ENCODE measurements around the gene SFMBT2. TPM values are rescaled to one million over a fixed set of nuclear protein-coding genes. Genes with fewer than 3 reads are reported as not detected.
A peak's percentile ranks its signal among the peaks of the same experiment; 100 is the strongest.
"Not testable (repeated sequence)": the region's sequence is repeated elsewhere in the genome, so short reads cannot be mapped to it uniquely, and the experiment has no call there.

Gene SFMBT2
- total and polyA plus RNA-seq, 4 donors: 15.3 to 23.8 (median 17.1) TPM

- peaks cover 8% of the 10 kb centered on the region for H3K36me3 ChIP-seq (ENCODE audit: control insufficient read depth, insufficient read depth, low read length)
- no peaks in the 10 kb centered on the region for H3K9me3 ChIP-seq (ENCODE audit: control insufficient read depth, insufficient read depth, low read length)
- H3K4me3 ChIP-seq (ENCODE audit: low read depth, low read length): no peak overlapping the region
- H3K4me1 ChIP-seq (ENCODE audit: control insufficient read depth, insufficient read depth, low read length): no peaks in the 10 kb centered on the region
- H3K27ac ChIP-seq (ENCODE audit: low read depth, low read length): no peak overlapping the region
- WGBS (ENCODE audit: insufficient coverage): 94% methylated on average over 8 of the region's 14 CpGs
- no peaks in the 10 kb centered on the region for H3K27me3 ChIP-seq (ENCODE audit: control insufficient read depth, insufficient read depth, low read length)
- DNase-seq (ENCODE audit: low read depth in 4 of 6, low spot score in 6 of 6): no peak
Measured at GRCh38 chr10:7184660-7185366, 226.0 kb downstream of the SFMBT2 start.

DNA sequence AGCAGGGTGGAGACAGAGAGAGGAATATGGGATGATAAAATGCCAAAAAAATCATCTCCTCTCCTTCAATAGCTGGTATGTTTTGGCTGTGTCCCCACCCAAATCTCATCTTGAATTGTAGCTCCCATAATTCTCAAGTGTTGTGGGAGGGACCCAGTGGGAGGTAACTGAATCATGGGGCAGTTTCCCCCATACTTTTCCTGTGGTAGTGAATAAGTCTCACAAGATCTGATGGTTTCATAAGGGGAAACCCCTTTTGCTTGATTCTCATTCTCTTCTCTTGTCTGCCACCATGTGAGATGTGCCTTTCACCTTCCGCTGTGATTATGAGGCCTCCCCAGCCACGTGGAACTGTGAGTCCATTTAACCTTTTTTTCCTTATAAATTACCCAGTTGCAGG, 226.7 kb downstream of the SFMBT2 start:
- not testable (repeated sequence) for H3K4me3 ChIP-seq (ENCODE audit: low read depth, low read length); H3K36me3 ChIP-seq (ENCODE audit: control insufficient read depth, insufficient read depth, low read length); H3K4me1 ChIP-seq (ENCODE audit: control insufficient read depth, insufficient read depth, low read length); DNase-seq (ENCODE audit: low read depth in 4 of 6, low spot score in 6 of 6); H3K9me3 ChIP-seq (ENCODE audit: control insufficient read depth, insufficient read depth, low read length); H3K27me3 ChIP-seq (ENCODE audit: control insufficient read depth, insufficient read depth, low read length); H3K27ac ChIP-seq (ENCODE audit: low read depth, low read length)
- WGBS (ENCODE audit: insufficient coverage): no CpG with 5 or more reads among the region's 2 CpGs

DNA sequence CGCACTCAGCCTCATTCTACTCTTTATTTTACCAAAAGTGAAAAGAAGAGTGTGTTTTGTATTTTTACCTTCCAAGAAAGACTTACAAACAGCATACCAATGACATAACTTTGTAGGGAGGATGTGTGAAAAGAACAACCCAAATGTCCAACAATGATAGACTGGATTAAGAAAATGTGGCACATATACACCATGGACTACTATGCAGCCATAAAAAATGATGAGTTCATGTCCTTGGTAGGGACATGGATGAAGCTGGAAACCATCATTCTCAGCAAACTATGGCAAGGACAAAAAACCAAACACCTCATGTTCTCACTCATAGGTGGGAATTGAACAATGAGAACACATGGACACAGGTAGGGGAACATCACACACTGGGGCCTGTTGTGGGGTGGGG, 228.5 kb downstream of the SFMBT2 start:
- not testable (repeated sequence) for H3K9me3 ChIP-seq (ENCODE audit: control insufficient read depth, insufficient read depth, low read length); H3K27ac ChIP-seq (ENCODE audit: low read depth, low read length); H3K4me3 ChIP-seq (ENCODE audit: low read depth, low read length); H3K27me3 ChIP-seq (ENCODE audit: control insufficient read depth, insufficient read depth, low read length); DNase-seq (ENCODE audit: low read depth in 4 of 6, low spot score in 6 of 6); H3K4me1 ChIP-seq (ENCODE audit: control insufficient read depth, insufficient read depth, low read length)
- WGBS (ENCODE audit: insufficient coverage): no CpG with 5 or more reads among the region's 1 CpG
- H3K36me3 ChIP-seq (ENCODE audit: control insufficient read depth, insufficient read depth, low read length): peaks cover 12% of the 10 kb centered on the region

DNA sequence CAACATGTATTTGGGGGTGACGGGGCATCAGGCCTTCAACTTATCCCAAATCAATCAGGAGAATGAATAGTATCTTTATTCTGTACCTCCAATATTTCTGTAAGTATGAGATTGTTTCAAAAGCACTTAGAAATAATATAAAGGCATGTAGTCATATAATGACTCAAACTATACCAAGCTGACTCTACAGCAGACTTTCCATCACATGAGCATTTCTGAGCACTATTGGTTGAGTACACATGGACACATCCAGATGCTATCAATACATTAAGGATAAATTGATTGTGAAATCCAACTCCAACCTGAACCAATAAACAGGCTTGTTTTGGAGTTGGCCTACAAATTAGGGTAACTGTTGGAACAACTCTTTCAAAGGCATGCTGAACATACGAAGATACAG, 229.4 kb downstream of the SFMBT2 start:
- DNase-seq (ENCODE audit: low read depth in 4 of 6, low spot score in 6 of 6): no peak
- Histone ChIP-seq H3K27ac (ENCODE audit: low read depth, low read length) (no peak overlapping the region), H3K9me3 (ENCODE audit: control insufficient read depth, insufficient read depth, low read length) (no peaks in the 10 kb centered on the region), H3K36me3 (ENCODE audit: control insufficient read depth, insufficient read depth, low read length) (peaks cover 12% of the 10 kb centered on the region), H3K4me1 (ENCODE audit: control insufficient read depth, insufficient read depth, low read length) (no peaks in the 10 kb centered on the region), H3K4me3 (ENCODE audit: low read depth, low read length) (no peak overlapping the region), H3K27me3 (ENCODE audit: control insufficient read depth, insufficient read depth, low read length) (no peaks in the 10 kb centered on the region)
- WGBS (ENCODE audit: insufficient coverage): no CpG with 5 or more reads among the region's 2 CpGs

DNA sequence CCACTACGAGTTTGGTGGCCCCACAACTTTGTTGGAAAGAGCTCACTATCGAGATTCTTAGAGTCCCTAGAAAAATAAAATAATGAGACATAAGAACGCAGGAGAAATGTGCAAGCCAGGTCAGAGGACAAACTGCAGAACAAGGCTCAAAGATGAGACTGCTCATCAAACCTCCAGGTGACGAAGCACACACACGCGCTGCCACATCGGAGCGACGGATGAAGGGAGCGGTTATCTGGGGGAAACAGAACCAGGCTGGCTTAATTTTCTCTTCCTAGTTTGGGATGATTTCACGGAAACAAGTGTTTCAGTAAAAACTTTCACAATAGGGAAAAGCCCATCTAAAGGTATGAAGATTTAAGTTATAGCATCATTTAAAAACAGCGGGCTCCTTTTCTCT, 231.3 kb downstream of the SFMBT2 start:
- H3K27me3 ChIP-seq (ENCODE audit: control insufficient read depth, insufficient read depth, low read length): no peaks in the 10 kb centered on the region
- H3K27ac ChIP-seq (ENCODE audit: low read depth, low read length): no peak overlapping the region
- WGBS (ENCODE audit: insufficient coverage): 98% methylated on average over 8 of the region's 12 CpGs
- H3K9me3 ChIP-seq (ENCODE audit: control insufficient read depth, insufficient read depth, low read length): no peaks in the 10 kb centered on the region
- DNase-seq (ENCODE audit: low read depth in 4 of 6, low spot score in 6 of 6): no peak
- peaks cover 18% of the 10 kb centered on the region for H3K36me3 ChIP-seq (ENCODE audit: control insufficient read depth, insufficient read depth, low read length)
- no peaks in the 10 kb centered on the region for H3K4me1 ChIP-seq (ENCODE audit: control insufficient read depth, insufficient read depth, low read length)
- no peak overlapping the region for H3K4me3 ChIP-seq (ENCODE audit: low read depth, low read length)

- 80% methylated on average over 10 of the region's 11 CpGs for WGBS (ENCODE audit: insufficient coverage)
- Histone ChIP-seq H3K36me3 (ENCODE audit: control insufficient read depth, insufficient read depth, low read length) (peaks cover 45% of the 10 kb centered on the region), H3K4me3 (ENCODE audit: low read depth, low read length) (no peak overlapping the region), H3K27ac (ENCODE audit: low read depth, low read length) (no peak overlapping the region), H3K4me1 (ENCODE audit: control insufficient read depth, insufficient read depth, low read length) (no peaks in the 10 kb centered on the region), H3K9me3 (ENCODE audit: control insufficient read depth, insufficient read depth, low read length) (no peaks in the 10 kb centered on the region), H3K27me3 (ENCODE audit: control insufficient read depth, insufficient read depth, low read length) (no peaks in the 10 kb centered on the region)
- DNase-seq (ENCODE audit: low read depth in 4 of 6, low spot score in 6 of 6): no peak
Measured at GRCh38 chr10:7173948-7174347, 236.9 kb downstream of the SFMBT2 start.

GRCh38 chr10:7171825-7172224, 239.0 kb downstream of the SFMBT2 start:
- WGBS (ENCODE audit: insufficient coverage): 97% methylated on average over 35 of the region's 35 CpGs
- H3K36me3 ChIP-seq (ENCODE audit: control insufficient read depth, insufficient read depth, low read length): peaks cover 39% of the 10 kb centered on the region

GRCh38 chr10:7170626-7171322, 240.1 kb downstream of the SFMBT2 start:
- Histone ChIP-seq H3K9me3 (ENCODE audit: control insufficient read depth, insufficient read depth, low read length) (no peaks in the 10 kb centered on the region), H3K4me1 (ENCODE audit: control insufficient read depth, insufficient read depth, low read length) (no peaks in the 10 kb centered on the region), H3K27ac (ENCODE audit: low read depth, low read length) (no peak overlapping the region), H3K27me3 (ENCODE audit: control insufficient read depth, insufficient read depth, low read length) (no peaks in the 10 kb centered on the region), H3K36me3 (ENCODE audit: control insufficient read depth, insufficient read depth, low read length) (peaks cover 39% of the 10 kb centered on the region), H3K4me3 (ENCODE audit: low read depth, low read length) (no peak overlapping the region)
- peak in 1 of 6 donors; percentile 18 for DNase-seq (ENCODE audit: low read depth in 4 of 6, low spot score in 6 of 6)
- WGBS (ENCODE audit: insufficient coverage): 75% methylated on average over 23 of the region's 24 CpGs

More at GRCh38 chr10:7171825-7172224, 239.0 kb downstream of the SFMBT2 start:
- no peak for DNase-seq (ENCODE audit: low read depth in 4 of 6, low spot score in 6 of 6)
- Histone ChIP-seq H3K4me3 (ENCODE audit: low read depth, low read length) (no peak overlapping the region), H3K27me3 (ENCODE audit: control insufficient read depth, insufficient read depth, low read length) (no peaks in the 10 kb centered on the region), H3K9me3 (ENCODE audit: control insufficient read depth, insufficient read depth, low read length) (no peaks in the 10 kb centered on the region), H3K27ac (ENCODE audit: low read depth, low read length) (no peak overlapping the region), H3K4me1 (ENCODE audit: control insufficient read depth, insufficient read depth, low read length) (no peaks in the 10 kb centered on the region)

DNA sequence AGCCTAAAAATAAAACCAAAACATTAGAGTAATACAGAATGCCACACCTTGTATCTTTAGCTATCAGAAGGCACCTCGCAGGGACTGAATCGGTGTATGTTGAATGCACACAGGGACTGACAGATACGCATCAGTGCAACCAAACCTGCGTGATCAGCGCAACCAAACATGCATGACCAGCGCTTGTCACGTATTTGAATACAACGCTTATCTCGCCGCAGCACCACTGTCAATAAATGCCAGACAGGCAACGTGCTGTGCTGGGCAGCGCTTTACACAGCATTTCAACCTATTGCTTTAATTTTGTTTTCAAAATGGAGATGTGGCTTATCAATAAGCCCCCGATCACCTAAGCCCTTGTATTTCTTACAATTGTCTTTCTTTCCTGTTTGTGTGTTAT, 242.4 kb downstream of the SFMBT2 start:
- Histone ChIP-seq H3K9me3 (ENCODE audit: control insufficient read depth, insufficient read depth, low read length) (no peaks in the 10 kb centered on the region), H3K27me3 (ENCODE audit: control insufficient read depth, insufficient read depth, low read length) (no peaks in the 10 kb centered on the region), H3K4me3 (ENCODE audit: low read depth, low read length) (no peak overlapping the region), H3K36me3 (ENCODE audit: control insufficient read depth, insufficient read depth, low read length) (peaks cover 33% of the 10 kb centered on the region), H3K4me1 (ENCODE audit: control insufficient read depth, insufficient read depth, low read length) (no peaks in the 10 kb centered on the region), H3K27ac (ENCODE audit: low read depth, low read length) (no peak overlapping the region)
- 94% methylated on average over 12 of the region's 13 CpGs for WGBS (ENCODE audit: insufficient coverage)
- DNase-seq (ENCODE audit: low read depth in 4 of 6, low spot score in 6 of 6): no peak
